GM11168 (cell line): ENCODE measurements around the gene GSG1L.

Experiments
- in situ Hi-C: fragments of 300-500 bp; cut with MboI; formaldehyde crosslinking; loops from one replicate; pipeline ENCODE4 v1.12.0; 2022; ENCODE audit warnings: low sequenced_read_pairs; ENCODE audit not compliant: unreplicated experiment

GSG1L gene

GRCh38 chr16:27806388-27806787 lies 257.1 kb downstream of the GSG1L start:
- in situ Hi-C loops, result no loop called here

GRCh38 chr16:27805828-27806351 lies 257.6 kb downstream of the GSG1L start:
- in situ Hi-C loops, result no loop called here

GRCh38 chr16:27803775-27804549 lies 259.6 kb downstream of the GSG1L start:
- in situ Hi-C loops, result no loop called here

GRCh38 chr16:27802664-27803439 lies 260.7 kb downstream of the GSG1L start:
- in situ Hi-C loops, result no loop called here

GRCh38 chr16:27801289-27801945 lies 262.1 kb downstream of the GSG1L start:
- in situ Hi-C loops, result no loop called here

GRCh38 chr16:27800817-27801216 lies 262.7 kb downstream of the GSG1L start:
- in situ Hi-C loops, result no loop called here

GRCh38 chr16:27799896-27800295 lies 263.6 kb downstream of the GSG1L start:
- in situ Hi-C loops, result no loop called here

DNA sequence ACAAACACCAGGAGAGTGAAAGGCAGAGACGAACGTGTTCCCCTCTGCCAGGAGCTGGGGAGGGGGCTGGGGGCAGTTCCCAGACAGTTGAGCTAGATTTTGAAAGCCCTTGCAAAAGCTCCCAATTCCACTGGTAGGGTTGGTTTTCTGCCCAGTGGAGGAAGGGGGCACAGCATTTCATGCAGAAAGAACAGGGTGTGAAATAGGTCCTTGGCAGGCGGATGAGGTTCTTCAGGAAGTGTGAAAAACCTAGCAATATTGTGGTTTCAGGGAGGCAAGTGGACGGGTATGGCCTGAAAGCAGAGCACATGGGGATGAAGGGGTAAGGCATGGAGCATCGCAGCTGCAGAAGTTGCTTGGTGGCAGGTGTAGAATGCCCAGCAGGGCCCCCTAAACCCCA lies 265.3 kb downstream of the GSG1L start:
- in situ Hi-C loops, result no loop called here

DNA sequence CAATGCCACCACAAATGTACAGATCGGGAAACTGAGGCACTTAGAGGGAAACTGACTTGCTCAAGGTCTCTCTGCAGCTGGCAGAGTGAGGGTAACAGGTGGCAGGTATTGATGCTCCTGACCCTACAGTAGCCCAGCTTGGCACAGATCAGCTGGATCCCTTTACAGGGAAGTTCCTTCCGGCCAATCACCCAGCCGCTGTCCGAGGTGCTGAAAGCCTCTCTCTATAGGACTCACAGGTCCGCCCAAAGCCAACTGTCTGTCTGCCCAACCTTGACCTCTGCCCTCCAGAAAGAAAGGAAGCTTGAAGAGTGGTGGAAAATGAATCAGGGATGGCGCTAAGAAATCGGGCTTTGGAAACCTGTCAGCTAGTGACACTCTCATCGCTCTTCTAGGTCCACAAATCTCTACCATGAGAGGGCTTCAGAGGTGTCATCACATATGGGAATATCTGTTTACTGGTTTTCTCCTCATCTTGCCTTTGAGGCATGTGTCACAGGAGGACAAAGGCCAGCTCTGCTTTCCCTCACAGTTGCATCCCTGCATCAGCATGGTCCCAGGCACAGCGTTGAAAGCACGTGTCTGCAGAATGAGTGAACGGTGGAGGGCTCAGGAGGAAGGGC lies 267.4 kb downstream of the GSG1L start:
- in situ Hi-C loops, result no loop called here

GRCh38 chr16:27793249-27793622 lies 270.3 kb downstream of the GSG1L start:
- in situ Hi-C loops, result no loop called here

GRCh38 chr16:27792486-27793248 lies 270.8 kb downstream of the GSG1L start:
- in situ Hi-C loops, result no loop called here

DNA sequence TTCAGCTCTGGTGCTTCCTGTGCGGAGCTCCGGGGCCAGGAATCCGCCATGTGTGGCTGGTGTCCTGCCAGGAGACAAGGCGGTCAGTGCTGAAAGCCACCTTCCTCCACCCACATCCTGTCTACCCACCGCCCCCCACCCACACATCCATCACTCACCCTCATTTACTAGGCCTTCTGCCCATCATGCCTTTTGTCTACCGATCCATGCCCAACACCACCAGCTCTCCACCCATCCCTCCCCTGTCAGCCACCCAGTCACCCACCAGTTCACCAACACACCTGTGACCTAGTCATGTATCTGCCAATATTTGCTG lies 272.2 kb downstream of the GSG1L start:
- in situ Hi-C loops, result no loop called here

DNA sequence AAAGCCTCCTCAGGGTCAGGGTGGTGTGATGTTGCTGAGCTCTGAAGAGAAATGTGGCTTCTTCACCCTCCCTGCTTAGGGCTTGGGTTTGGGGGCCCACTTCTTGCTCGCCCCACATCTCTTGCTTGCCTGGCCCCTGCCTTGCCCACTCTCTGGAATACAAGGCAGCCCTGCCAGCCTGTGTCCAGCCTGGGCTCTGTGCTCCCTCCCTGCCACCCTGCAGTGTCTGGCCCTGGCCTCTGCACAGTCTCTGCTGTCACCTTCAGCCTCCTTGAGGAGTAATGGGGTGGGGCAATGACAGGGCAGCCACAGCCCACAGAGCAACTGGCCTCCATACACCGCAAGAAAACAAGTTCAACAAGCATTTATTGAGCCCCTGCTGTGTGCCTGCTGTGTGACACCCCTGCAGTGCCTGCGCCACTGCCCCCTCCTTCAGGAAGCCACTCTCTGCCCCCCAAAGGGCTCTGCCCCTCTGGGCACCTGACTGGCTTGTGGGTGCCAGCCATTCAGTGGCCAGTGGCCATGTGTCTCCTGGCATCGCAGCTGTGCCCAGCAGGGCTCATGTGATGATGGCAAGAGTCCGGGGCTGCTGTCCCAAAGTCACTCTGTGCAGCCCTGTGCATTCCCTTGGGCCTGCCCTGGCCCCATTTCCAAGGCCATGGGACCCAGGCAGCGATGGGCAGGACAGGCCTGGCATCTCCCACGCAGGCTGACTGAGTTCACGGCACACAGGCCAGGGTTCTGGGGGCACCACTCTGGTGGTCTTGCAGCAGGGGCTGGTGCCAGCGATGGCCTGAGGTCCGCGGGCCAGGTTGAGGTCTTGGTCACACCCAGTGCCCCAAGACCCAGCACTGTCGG lies 272.7 kb downstream of the GSG1L start:
- in situ Hi-C loops, result no loop called here

DNA sequence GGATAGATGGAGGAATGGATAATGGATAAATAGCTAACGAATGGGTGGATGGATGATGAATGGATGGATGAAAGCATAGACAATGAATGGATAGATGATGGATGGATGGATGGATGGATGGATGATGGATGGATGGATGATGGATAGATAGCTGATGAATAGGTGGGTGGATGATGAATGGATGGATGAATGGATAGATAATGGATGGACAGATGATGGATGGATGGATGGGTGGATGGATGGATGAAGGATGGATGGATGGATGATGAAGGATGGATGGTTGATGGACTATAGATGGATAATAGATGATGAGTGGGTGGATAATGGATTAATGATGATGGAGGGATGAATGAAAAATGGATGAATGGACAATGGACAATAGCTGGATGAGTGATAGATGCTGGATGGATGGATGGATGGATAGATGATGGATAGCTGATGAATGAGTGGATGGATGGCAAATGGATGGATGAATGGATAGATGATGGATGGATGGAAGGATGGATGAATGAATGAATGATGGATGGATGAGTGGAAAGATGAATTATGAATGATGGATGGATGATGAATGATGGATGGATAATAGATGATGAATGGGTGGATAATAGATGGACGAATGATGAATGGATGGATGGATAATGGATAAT lies 273.8 kb downstream of the GSG1L start:
- in situ Hi-C loops, result no loop called here

GRCh38 chr16:27789150-27789549 lies 274.4 kb downstream of the GSG1L start:
- in situ Hi-C loops, result no loop called here

GRCh38 chr16:27787665-27788064 lies 275.8 kb downstream of the GSG1L start:
- in situ Hi-C loops, result no loop called here

DNA sequence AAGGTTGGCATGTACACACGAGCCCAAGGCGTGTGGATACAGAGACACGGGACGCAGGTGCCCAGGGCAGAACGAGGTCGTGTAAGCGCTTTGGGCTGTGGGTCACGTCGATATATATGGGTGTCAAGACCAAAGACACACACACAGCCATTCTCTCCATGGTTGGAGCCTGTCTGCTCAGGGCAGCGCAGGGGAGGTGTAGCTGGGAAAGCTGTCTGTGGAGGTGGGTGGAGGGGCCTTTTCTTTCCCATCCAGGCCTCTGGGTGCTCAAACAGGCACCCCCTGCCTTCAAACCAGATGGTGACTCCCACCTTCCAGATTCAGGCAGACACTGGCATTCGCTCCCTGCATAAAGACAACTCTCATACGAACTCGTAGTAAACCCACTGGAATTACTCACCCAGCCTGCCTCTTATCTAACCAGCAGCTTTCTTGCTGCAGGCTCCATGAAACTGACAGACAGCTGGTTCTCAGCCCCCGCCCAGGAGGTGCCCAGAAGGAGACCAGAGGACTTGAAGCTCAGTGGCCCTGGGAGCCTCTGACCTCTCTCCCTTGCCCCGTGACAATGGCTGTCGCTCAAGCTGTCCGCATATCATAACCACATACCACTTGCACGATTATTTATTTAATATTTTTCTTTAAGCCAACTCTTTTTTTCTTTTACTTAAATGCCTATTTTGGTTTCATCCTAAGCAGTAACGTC lies 276.4 kb downstream of the GSG1L start:
- in situ Hi-C loops, result no loop called here
